CD4-positive, alpha-beta T cell treated with Interleukin-1 beta for 1 hour (primary cell): ENCODE data around the gene KDM6B.
A peak's percentile ranks its signal among the peaks of the same experiment; 100 is the strongest.
"Not testable (repeated sequence)": the region's sequence is repeated elsewhere in the genome, so short reads cannot be mapped to it uniquely, and the experiment has no call there.

ENCODE experiments used
- DNase-seq, 2 donors: peaks; one replicate each; pipeline ENCODE4 v3.0.0-alpha.2; 2020 to 2022

KDM6B gene

GRCh38 chr17:7853691-7854038, 19.6 kb downstream of the KDM6B start:
- peak in 1 of 2 donors; percentile 34 for DNase-seq

- peak in 1 of 2 donors; percentile 21 for DNase-seq
Measured at GRCh38 chr17:7854078-7854777, 20.2 kb downstream of the KDM6B start.

GRCh38 chr17:7854851-7855659, 21.0 kb downstream of the KDM6B start, which contains the start of gene TMEM88:
TMEM88 (plus strand) TSS chr17:7855066; CDS start chr17:7855075, 9 bp downstream.
- peak; percentile 39 to 44 for DNase-seq

GRCh38 chr17:7855660-7856010, 21.6 kb downstream of the KDM6B start:
- no peak for DNase-seq

- peak; percentile 54 to 58 for DNase-seq
Measured at GRCh38 chr17:7856011-7856810, 22.2 kb downstream of the KDM6B start.

- peak; percentile 97 to 98 for DNase-seq
Measured at GRCh38 chr17:7856811-7857712, 23.0 kb downstream of the KDM6B start, which contains the start of gene NAA38. NAA38 (minus strand) TSS chr17:7857559; CDS start chr17:7857463, 96 bp downstream.

GRCh38 chr17:7857713-7858521, 23.9 kb downstream of the KDM6B start, which contains the start of gene CYB5D1:
CYB5D1 (plus strand) TSS chr17:7858003; CDS start chr17:7858135, 132 bp downstream.
- peak; percentile 92 to 94 for DNase-seq

GRCh38 chr17:7858522-7858810, 24.4 kb downstream of the KDM6B start:
- DNase-seq: peak; percentile 49 to 61

- no peak for DNase-seq
Measured at GRCh38 chr17:7859028-7859427, 25.0 kb downstream of the KDM6B start.

- DNase-seq: peak; percentile 53 to 70
Measured at GRCh38 chr17:7862692-7863437, 28.8 kb downstream of the KDM6B start.

GRCh38 chr17:7864384-7864783, 30.4 kb downstream of the KDM6B start:
- not testable (repeated sequence) for DNase-seq

- no peak for DNase-seq
Measured at GRCh38 chr17:7864995-7865650, 31.1 kb downstream of the KDM6B start.

GRCh38 chr17:7867881-7868329, 33.9 kb downstream of the KDM6B start:
- peak in 1 of 2 donors; percentile 26 for DNase-seq

GRCh38 chr17:7873051-7873450, 39.0 kb downstream of the KDM6B start:
- DNase-seq: no peak

GRCh38 chr17:7875804-7876370, 41.9 kb downstream of the KDM6B start:
- DNase-seq: no peak

GRCh38 chr17:7878234-7878633, 44.2 kb downstream of the KDM6B start:
- DNase-seq: no peak

- no peak for DNase-seq
Measured at GRCh38 chr17:7880076-7880868, 46.3 kb downstream of the KDM6B start.

- no peak for DNase-seq
Measured at GRCh38 chr17:7881276-7882054, 47.4 kb downstream of the KDM6B start.
